ENCODE results near the gene TNKS2.

DNA sequence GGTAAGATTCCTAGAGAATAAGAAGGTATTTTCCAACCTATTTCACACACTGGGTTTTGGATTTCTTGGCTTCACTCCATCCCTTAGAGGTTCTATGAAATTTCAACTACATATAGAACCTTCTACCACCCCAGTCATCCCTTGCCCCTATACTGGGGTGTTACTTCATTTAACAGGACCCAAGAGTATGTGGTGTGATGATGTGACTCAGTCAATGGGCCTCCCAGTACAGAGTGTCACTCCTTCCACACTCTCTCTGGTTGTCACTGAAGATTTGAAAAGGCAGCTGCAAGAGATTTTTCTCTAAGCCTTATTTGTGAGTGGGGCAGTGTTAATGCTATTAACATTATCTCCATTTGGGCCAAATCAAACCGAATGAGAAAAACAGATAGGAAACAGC is 77.6 kb downstream of the TNKS2 start:
- TF ChIP-seq, protein P1, sequence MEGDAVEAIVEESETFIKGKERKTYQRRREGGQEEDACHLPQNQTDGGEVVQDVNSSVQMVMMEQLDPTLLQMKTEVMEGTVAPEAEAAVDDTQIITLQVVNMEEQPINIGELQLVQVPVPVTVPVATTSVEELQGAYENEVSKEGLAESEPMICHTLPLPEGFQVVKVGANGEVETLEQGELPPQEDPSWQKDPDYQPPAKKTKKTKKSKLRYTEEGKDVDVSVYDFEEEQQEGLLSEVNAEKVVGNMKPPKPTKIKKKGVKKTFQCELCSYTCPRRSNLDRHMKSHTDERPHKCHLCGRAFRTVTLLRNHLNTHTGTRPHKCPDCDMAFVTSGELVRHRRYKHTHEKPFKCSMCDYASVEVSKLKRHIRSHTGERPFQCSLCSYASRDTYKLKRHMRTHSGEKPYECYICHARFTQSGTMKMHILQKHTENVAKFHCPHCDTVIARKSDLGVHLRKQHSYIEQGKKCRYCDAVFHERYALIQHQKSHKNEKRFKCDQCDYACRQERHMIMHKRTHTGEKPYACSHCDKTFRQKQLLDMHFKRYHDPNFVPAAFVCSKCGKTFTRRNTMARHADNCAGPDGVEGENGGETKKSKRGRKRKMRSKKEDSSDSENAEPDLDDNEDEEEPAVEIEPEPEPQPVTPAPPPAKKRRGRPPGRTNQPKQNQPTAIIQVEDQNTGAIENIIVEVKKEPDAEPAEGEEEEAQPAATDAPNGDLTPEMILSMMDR (IDR thresholded peaks at IDR 0.05) = no peak
- no peak for TF ChIP-seq EZH2phosphoT487 (IDR thresholded peaks at IDR 0.05)
- no peak for TF ChIP-seq EZH2 (IDR thresholded peaks at IDR 0.05)

All from neural progenitor cell (in vitro differentiated cells).